Ishikawa (cell line): ENCODE measurements around the gene NDUFAF5.

Experiments
- CEBPB ChIP-seq: IDR thresholded peaks from 2 replicates; pipeline ENCODE4 v1.6.1; 2012
- CREB1 ChIP-seq: IDR thresholded peaks from 2 replicates; pipeline ENCODE4 v1.6.1; 2012; ENCODE audit warnings: low read depth
- EGR1 ChIP-seq: IDR thresholded peaks from 2 replicates; pipeline ENCODE4 v1.6.1; 2012
- EP300 ChIP-seq: IDR thresholded peaks from 2 replicates; pipeline ENCODE4 v1.6.1; 2012; ENCODE audit warnings: borderline replicate concordance
- FOXM1 ChIP-seq: IDR thresholded peaks from 2 replicates; pipeline ENCODE4 v1.6.1; 2012; ENCODE audit warnings: low read depth, borderline replicate concordance
- MAX ChIP-seq: IDR thresholded peaks from 2 replicates; pipeline ENCODE4 v1.6.1; 2012
- NFIC ChIP-seq: IDR thresholded peaks from 2 replicates; pipeline ENCODE4 v1.6.1; 2012
- RAD21 ChIP-seq: IDR thresholded peaks from 2 replicates; pipeline ENCODE4 v1.6.1; 2012; ENCODE audit warnings: low read depth
- REST ChIP-seq: IDR thresholded peaks from 2 replicates; pipeline ENCODE4 v1.6.1; 2012; ENCODE audit warnings: low read depth, mild to moderate bottlenecking
- TAF1 ChIP-seq: IDR thresholded peaks from 2 replicates; pipeline ENCODE4 v1.6.1; 2012; ENCODE audit warnings: low read depth, mild to moderate bottlenecking
- TCF12 ChIP-seq: IDR thresholded peaks from 2 replicates; pipeline ENCODE4 v1.6.1; 2012; ENCODE audit warnings: low read depth
- TEAD4 ChIP-seq: IDR thresholded peaks from 2 replicates; pipeline ENCODE4 v1.6.1; 2012
- YY1 ChIP-seq: IDR thresholded peaks from 2 replicates; pipeline ENCODE4 v1.6.1; 2012; ENCODE audit warnings: low read depth
- ZBTB7A ChIP-seq: IDR thresholded peaks from 2 replicates; pipeline ENCODE4 v1.6.1; 2012; ENCODE audit warnings: low read depth
- TF ChIP-seq, protein P1 (sequence below): IDR thresholded peaks from 2 replicates; pipeline ENCODE4 v1.6.1; 2012

The NDUFAF5 gene

GRCh38 chr20:13784893-13785715 is at the start of gene NDUFAF5, which contains the start of gene ESF1:
NDUFAF5 (plus strand) TSS chr20:13785028; CDS start chr20:13785069, 41 bp downstream.
ESF1 (minus strand) TSS chr20:13784919; CDS start chr20:13783140, 1,779 bp downstream.
- peak; percentile 74 for TF ChIP-seq TCF12
- no peak for TF ChIP-seq CEBPB
- TF ChIP-seq EGR1, result no peak
- peak; percentile 99 for TF ChIP-seq MAX
- no peak for TF ChIP-seq NFIC
- TF ChIP-seq RAD21, result no peak
- peak; percentile 78 for TF ChIP-seq YY1
- peak; percentile 46; the same call in 1 of the 2 replicates for TF ChIP-seq TEAD4
- TF ChIP-seq FOXM1, result no peak
- TF ChIP-seq ZBTB7A, result no peak
- peak; percentile 69 for TF ChIP-seq TAF1
- TF ChIP-seq REST, result no peak
- TF ChIP-seq CREB1, result peak; percentile 44; the same call in 1 of the 2 replicates
- TF ChIP-seq, protein P1, sequence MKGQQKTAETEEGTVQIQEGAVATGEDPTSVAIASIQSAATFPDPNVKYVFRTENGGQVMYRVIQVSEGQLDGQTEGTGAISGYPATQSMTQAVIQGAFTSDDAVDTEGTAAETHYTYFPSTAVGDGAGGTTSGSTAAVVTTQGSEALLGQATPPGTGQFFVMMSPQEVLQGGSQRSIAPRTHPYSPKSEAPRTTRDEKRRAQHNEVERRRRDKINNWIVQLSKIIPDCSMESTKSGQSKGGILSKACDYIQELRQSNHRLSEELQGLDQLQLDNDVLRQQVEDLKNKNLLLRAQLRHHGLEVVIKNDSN, result peak; percentile 99
- TF ChIP-seq EP300, result peak; percentile 34; the same call in 1 of the 2 replicates

DNA sequence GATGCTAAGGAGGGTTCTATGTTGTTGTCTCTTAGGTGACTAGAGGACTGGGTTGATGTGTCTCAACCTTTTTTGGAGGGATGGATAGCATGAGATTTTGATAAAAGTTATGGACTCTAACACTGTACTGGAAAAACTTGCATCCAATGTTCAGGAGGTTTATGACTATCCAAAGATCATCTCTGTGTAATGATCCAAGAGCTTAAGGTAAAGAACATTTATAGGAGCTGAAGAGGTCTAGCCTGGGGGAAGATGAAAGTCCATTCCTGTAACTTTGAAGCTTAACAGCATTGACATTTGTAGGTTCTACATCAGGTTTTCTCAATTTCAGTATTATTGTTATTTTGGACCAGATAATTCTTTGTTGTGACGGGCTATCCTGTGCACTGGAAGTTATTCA is 49.0 kb upstream of the NDUFAF5 start:
- TF ChIP-seq TAF1 (no peak), NFIC (no peak), MAX (no peak), TEAD4 (no peak), TCF12 (no peak), EP300 (no peak), FOXM1 (no peak), CREB1 (no peak), YY1 (no peak), ZBTB7A (no peak), REST (no peak)

DNA sequence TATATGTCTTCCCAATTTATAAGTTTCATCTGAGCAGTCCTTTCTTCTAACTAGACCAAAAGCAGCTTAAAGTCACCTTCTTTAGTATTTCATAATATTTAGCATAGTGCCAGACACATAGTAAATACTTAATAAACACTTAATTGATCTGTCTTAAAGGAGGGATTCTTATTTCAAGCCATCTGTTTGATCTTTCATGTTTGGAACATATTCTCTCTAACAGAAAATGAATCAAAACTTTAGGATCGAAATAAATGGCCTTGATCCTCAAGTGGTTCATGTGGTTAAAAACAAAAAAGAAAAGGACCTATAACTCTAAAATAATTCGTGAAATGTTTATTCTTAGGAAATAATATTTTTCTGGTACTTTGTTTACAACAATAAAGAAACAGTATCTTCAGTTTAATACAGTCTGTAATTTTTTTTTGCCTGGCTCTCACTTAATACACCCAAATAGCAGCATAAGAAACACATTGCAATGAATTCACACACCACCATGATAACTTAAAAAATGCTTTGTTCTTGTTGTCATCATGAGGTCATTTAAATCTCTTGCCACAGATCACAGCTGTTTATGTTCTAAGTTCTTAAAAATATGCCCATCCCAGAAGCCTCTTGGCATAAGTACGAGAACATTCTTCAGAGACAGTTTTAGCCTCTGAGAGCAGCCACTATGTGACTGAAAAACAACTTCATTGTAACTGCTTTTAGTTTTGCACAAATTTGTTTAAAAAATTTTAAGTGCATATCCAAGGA is 48.2 kb upstream of the NDUFAF5 start:
- TF ChIP-seq EGR1 (no peak), CEBPB (no peak), YY1 (no peak), CREB1 (no peak), ZBTB7A (no peak), FOXM1 (no peak), REST (no peak), TEAD4 (no peak), EP300 (no peak), TCF12 (no peak), TAF1 (no peak), RAD21 (no peak), NFIC (no peak)
